ENCODE data around the gene FOLH1.
"Not testable (repeated sequence)": the region's sequence is repeated elsewhere in the genome, so short reads cannot be mapped to it uniquely, and the experiment has no call there.

The FOLH1 gene

GRCh38 chr11:49213026-49213560 lies 4.7 kb upstream of the FOLH1 start:
- TF ChIP-seq CTCF (IDR thresholded peaks at IDR 0.05; ENCODE audit: low read depth, low read length): no peak
- H3K4me3 ChIP-seq (ENCODE audit: low read depth, low read length): no peak overlapping the region

GRCh38 chr11:49206999-49207398 lies 1.4 kb downstream of the FOLH1 start:
- H3K4me3 ChIP-seq (ENCODE audit: low read depth, low read length): not testable (repeated sequence)

GRCh38 chr11:49202287-49202976 lies 6.0 kb downstream of the FOLH1 start:
- H3K4me3 ChIP-seq (ENCODE audit: low read depth, low read length): no peak overlapping the region
- TF ChIP-seq CTCF (IDR thresholded peaks at IDR 0.05; ENCODE audit: low read depth, low read length): no peak

GRCh38 chr11:49196775-49197174 lies 11.6 kb downstream of the FOLH1 start:
- not testable (repeated sequence) for H3K4me3 ChIP-seq (ENCODE audit: low read depth, low read length)

GRCh38 chr11:49196002-49196401 lies 12.4 kb downstream of the FOLH1 start:
- not testable (repeated sequence) for H3K4me3 ChIP-seq (ENCODE audit: low read depth, low read length)

GRCh38 chr11:49190287-49190686 lies 18.1 kb downstream of the FOLH1 start:
- H3K4me3 ChIP-seq (ENCODE audit: low read depth, low read length): not testable (repeated sequence)

- not testable (repeated sequence) for H3K4me3 ChIP-seq (ENCODE audit: low read depth, low read length)
Observed at GRCh38 chr11:49186225-49186624, 22.2 kb downstream of the FOLH1 start.

GRCh38 chr11:49185597-49185996 lies 22.8 kb downstream of the FOLH1 start:
- not testable (repeated sequence) for H3K4me3 ChIP-seq (ENCODE audit: low read depth, low read length)

GRCh38 chr11:49184756-49185155 lies 23.6 kb downstream of the FOLH1 start:
- H3K4me3 ChIP-seq (ENCODE audit: low read depth, low read length): not testable (repeated sequence)

GRCh38 chr11:49177936-49178335 lies 30.5 kb downstream of the FOLH1 start:
- not testable (repeated sequence) for H3K4me3 ChIP-seq (ENCODE audit: low read depth, low read length)

- not testable (repeated sequence) for H3K4me3 ChIP-seq (ENCODE audit: low read depth, low read length)
Observed at GRCh38 chr11:49175378-49175777, 33.0 kb downstream of the FOLH1 start.

GRCh38 chr11:49174691-49175366 lies 33.6 kb downstream of the FOLH1 start:
- not testable (repeated sequence) for H3K4me3 ChIP-seq (ENCODE audit: low read depth, low read length)

GRCh38 chr11:49171613-49172012 lies 36.8 kb downstream of the FOLH1 start:
- not testable (repeated sequence) for H3K4me3 ChIP-seq (ENCODE audit: low read depth, low read length)

- not testable (repeated sequence) for H3K4me3 ChIP-seq (ENCODE audit: low read depth, low read length)
Observed at GRCh38 chr11:49169579-49169978, 38.8 kb downstream of the FOLH1 start.

- H3K4me3 ChIP-seq (ENCODE audit: low read depth, low read length): not testable (repeated sequence)
Observed at GRCh38 chr11:49168992-49169391, 39.4 kb downstream of the FOLH1 start.

Data from WI38 (cell line).